ENCODE results near the gene HECTD4. TPM values are rescaled to one million over a fixed set of nuclear protein-coding genes. Genes with fewer than 3 reads are reported as not detected.

HECTD4 gene
- total RNA-seq, 1 experiment from 2014 or later: 30.0 TPM

GRCh38 chr12:112160611-112161010 lies 221.6 kb downstream of the HECTD4 start:
- Mint-ChIP-seq H3K9me3 (peaks cover 10 to 21% of the 10 kb centered on the region in 2 experiments), H3K4me1 (no peaks in the 10 kb centered on the region), H3K27ac (no peak overlapping the region), H3K4me3 (no peak overlapping the region), H3K36me3 (ENCODE audit: insufficient read depth in 1 of 3, low read depth in 3 of 3) (peaks cover 48 to 70% (median 65%) of the 10 kb centered on the region in 3 experiments), H3K27me3 (ENCODE audit: low read depth) (no peaks in the 10 kb centered on the region; the same call in 1 of the 2 replicates)
- Histone ChIP-seq H3K23me2 (ENCODE audit: insufficient read length, low read depth, low read length, poor library complexity, severe bottlenecking) (no peaks in the 10 kb centered on the region), H3T11ph (ENCODE audit: low read length) (no peak overlapping the region), H3K56ac (ENCODE audit: insufficient read length, low read depth, low read length) (no peak overlapping the region), H2AFZ (ENCODE audit: low read length) (no peak overlapping the region), H3K79me2 (ENCODE audit: insufficient read depth, low read length) (no peaks in the 10 kb centered on the region), H2AK5ac (ENCODE audit: insufficient read length, low read length) (no peak overlapping the region), H2BK12ac (ENCODE audit: insufficient read length, low read depth, low read length) (no peak overlapping the region), H3K4ac (ENCODE audit: low read depth, low read length) (no peak overlapping the region), H2BK120ac (ENCODE audit: low read depth, low read length, poor library complexity, severe bottlenecking) (no peak overlapping the region), H3K27me3 (ENCODE audit: insufficient read depth, low read length) (no peaks in the 10 kb centered on the region), H4K20me1 (ENCODE audit: control insufficient read depth, insufficient read depth, insufficient read length) (peaks cover under 1% of the 10 kb centered on the region), H3K4me2 (ENCODE audit: insufficient read depth, insufficient read length, low read length) (no peak overlapping the region), H3K9ac (ENCODE audit: extremely low read depth, insufficient read length, low read length) (no peak overlapping the region), H4K91ac (ENCODE audit: insufficient read length, low read depth, low read length) (no peak overlapping the region), H2BK5ac (ENCODE audit: insufficient read length, low read length) (no peak overlapping the region), H2BK20ac (ENCODE audit: low read depth, low read length, poor library complexity, severe bottlenecking) (no peak overlapping the region), H3K79me1 (ENCODE audit: insufficient read depth, low read depth, low read length, poor library complexity, severe bottlenecking) (no peaks in the 10 kb centered on the region), H4K5ac (ENCODE audit: insufficient read length, low read depth, low read length) (no peak overlapping the region), H3K9me3 (ENCODE audit: control insufficient read depth, low read depth, low read length) (no peaks in the 10 kb centered on the region), H3K14ac (ENCODE audit: insufficient read depth, low read length) (no peak overlapping the region), H3K27ac (ENCODE audit: insufficient read length, low read depth, low read length) (no peak overlapping the region), H2BK15ac (ENCODE audit: low read depth, low read length) (no peak overlapping the region), H3K23ac (ENCODE audit: insufficient read length, low read depth, low read length) (no peak overlapping the region), H4K8ac (replicated peaks; ENCODE audit: insufficient read length, low read depth, low read length) (no peak overlapping the region), H3K4me1 (ENCODE audit: insufficient read depth, low read length) (no peaks in the 10 kb centered on the region), H3K18ac (ENCODE audit: insufficient read length, low read depth, low read length) (no peak overlapping the region)
- no peak for TF ChIP-seq CTCF (conservative IDR thresholded peaks at IDR 0.05)
- WGBS (ENCODE audit: extremely low coverage, insufficient read length, low lambda C conversion rate): no CpG with 5 or more reads among the region's 6 CpGs
- no peak for DNase-seq

Measured in H9 (cell line).